ENCODE measurements around the gene ASCC3.

DNA sequence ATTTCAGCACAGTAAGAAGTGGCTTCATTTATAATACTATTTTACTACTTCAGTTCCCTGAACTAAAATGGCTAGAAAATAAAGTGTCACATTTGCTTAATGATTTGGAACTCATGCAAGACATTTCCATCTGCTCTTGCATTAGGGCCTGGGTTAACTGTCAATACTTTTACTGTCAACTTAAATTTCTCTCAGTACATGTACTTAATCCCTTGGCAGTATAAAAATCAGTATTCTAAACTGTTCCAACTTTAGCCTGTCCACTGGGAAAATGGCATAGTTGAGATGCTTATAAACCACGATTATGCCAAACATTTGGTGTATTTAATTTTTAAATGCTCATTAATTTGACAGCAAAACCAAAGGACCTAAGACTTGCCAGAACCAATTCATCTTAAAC lies 154.5 kb downstream of the ASCC3 start:
- no peak for TF ChIP-seq CTCF (conservative IDR thresholded peaks at IDR 0.05; ENCODE audit: low read depth, low read length)
- no peak for TF ChIP-seq MAFK (IDR thresholded peaks at IDR 0.05; ENCODE audit: low read depth, low read length)
- TF ChIP-seq POLR2A (IDR thresholded peaks at IDR 0.05; ENCODE audit: low read depth, low read length): no peak
- no peak for TF ChIP-seq ELK1 (IDR thresholded peaks at IDR 0.05; ENCODE audit: borderline replicate concordance, low read depth, low read length)
- no peak for TF ChIP-seq USF2 (IDR thresholded peaks at IDR 0.05; ENCODE audit: low read depth, low read length)
- TF ChIP-seq MAZ (IDR thresholded peaks at IDR 0.05; ENCODE audit: borderline replicate concordance, low read depth, low read length): no peak
- no peak for TF ChIP-seq RAD21 (IDR thresholded peaks at IDR 0.05; ENCODE audit: low read length)
- no peak for TF ChIP-seq RFX5 (IDR thresholded peaks at IDR 0.05; ENCODE audit: low read depth, low read length)
- no peak for TF ChIP-seq SMC3 (IDR thresholded peaks at IDR 0.05; ENCODE audit: low read depth, low read length)
- no peak for TF ChIP-seq MXI1 (IDR thresholded peaks at IDR 0.05; ENCODE audit: borderline replicate concordance, low read depth, low read length)
- TF ChIP-seq CHD1 (IDR thresholded peaks at IDR 0.05; ENCODE audit: low read depth, low read length): no peak
- TF ChIP-seq FOS (IDR thresholded peaks at IDR 0.05; ENCODE audit: low read depth, low read length): no peak
- no peak for TF ChIP-seq CEBPB (IDR thresholded peaks at IDR 0.05; ENCODE audit: low read depth, low read length)
